Transverse colon (tissue), 4 donors: ENCODE data around the gene DACT2. TPM values are rescaled to one million over a fixed set of nuclear protein-coding genes. Genes with fewer than 3 reads are reported as not detected.

Experiments used
- DNase-seq: peaks from one replicate; pipeline ENCODE4 v3.0.0-alpha.2; 2019
- H3K27ac ChIP-seq, 4 donors: fragments of 200-600 bp; sonication (generic); 2 replicates each; pipeline ENCODE4 v1.5.1; 2016 to 2018; ENCODE audit warnings: inconsistent platforms in 4 of 4
- H3K27me3 ChIP-seq: fragments of 200-600 bp; sonication (generic); 2 replicates; pipeline ENCODE4 v1.5.1; 2017; ENCODE audit warnings: inconsistent platforms
- H3K36me3 ChIP-seq, 4 donors: fragments of 200-600 bp; sonication (generic); 2 replicates each; pipeline ENCODE4 v1.5.1; 2017 to 2019; ENCODE audit warnings: inconsistent platforms in 4 of 4
- H3K4me1 ChIP-seq, 4 donors: fragments of 200-600 bp; sonication (generic); 2 replicates each; pipeline ENCODE4 v1.5.1; 2017 to 2020; ENCODE audit warnings: inconsistent platforms in 4 of 4
- H3K4me3 ChIP-seq, 4 donors: fragments of 200-600 bp; sonication (generic); 1 replicate in 1 of 4; 2 replicates in 3 of 4; pipeline versions ENCODE4 v1.5.1 to v1.6.1; 2017 to 2019; ENCODE audit warnings: inconsistent platforms in 4 of 4
- H3K9me3 ChIP-seq, 2 donors: fragments of 200-600 bp; sonication (generic); 2 replicates each; pipeline ENCODE4 v1.5.1; 2017 to 2019; ENCODE audit warnings: inconsistent platforms in 2 of 2
- CTCF ChIP-seq, 5 experiments: fragments of 200-600 bp in 3 of 5; fragments of 450-650 bp in 2 of 5; sonication (generic) in 3 of 5; IDR thresholded peaks; 1 replicate in 2 of 5; 2 replicates in 3 of 5; pipeline ENCODE4 v1.5.1; 2016 to 2017; ENCODE audit warnings: antibody characterized with exemption in 5 of 5, inconsistent platforms in 3 of 5, mild to moderate bottlenecking in 2 of 5, moderate library complexity in 1 of 5
- EP300 ChIP-seq: sonication (generic); formaldehyde crosslinking; IDR thresholded peaks from one replicate; pipeline ENCODE4 v1.6.1; 2017; ENCODE audit warnings: antibody characterized with exemption, low read depth
- POLR2A ChIP-seq: fragments of 450-650 bp; IDR thresholded peaks from one replicate; pipeline ENCODE4 v1.6.1; 2016; ENCODE audit warnings: antibody characterized with exemption, mild to moderate bottlenecking, moderate library complexity
- POLR2AphosphoS5 ChIP-seq, 3 donors: sonication (generic); formaldehyde crosslinking; IDR thresholded peaks; one replicate each; pipeline ENCODE4 v1.6.1; 2016; ENCODE audit warnings: antibody characterized with exemption in 3 of 3
- WGBS, 2 donors: methylation state at CpG; one replicate each; pipeline ENCODE4 v1.1.5; 2018; ENCODE audit warnings: low coverage in 1 of 2; 5-methylcytosine and 5-hydroxymethylcytosine counted together
- in situ Hi-C, 4 donors: fragments of 200-750 bp; cut with MboI; loops; one replicate each; pipeline versions ENCODE4 v1.15.0 to v1.15.1; 2017; ENCODE audit warnings: low sequenced_read_pairs in 3 of 4, low pct_ligation_motif_present in 1 of 4, low pct_unique_long_range_greater_than_20kb in 1 of 4
- intact Hi-C: fragments of 100-400 bp; cut with DNase I; formaldehyde crosslinking; loops from one replicate; pipeline ENCODE4 v1.15.1; 2023; ENCODE audit warnings: low total_unique reads
- total RNA-seq, 4 donors: library from RNA; depleted of rRNA; stranded (reverse); fragments of >200 nt; gene quantifications; one replicate each; pipeline ENCODE4 v1.1.0, GENCODE V29; 2016

The DACT2 gene
- total RNA-seq, 4 donors from 2014 or later = 2.4 to 2.6 TPM; not detected in 2

GRCh38 chr6:168341280-168341900 is 21.8 kb upstream of the DACT2 start:
- TF ChIP-seq POLR2AphosphoS5 (IDR thresholded peaks at IDR 0.05) (no peak), CTCF (IDR thresholded peaks at IDR 0.05) (no peak), POLR2A (no peak), EP300 (no peak)
- in situ Hi-C loops (no loop called here), intact Hi-C loops (loop anchor here (10.0 kb wide), 1 partner anchor 197 kb away; no protein-coding TSS in a partner anchor)
- 75 to 80% methylated on average over 6 to 8 of the region's 8 CpGs for WGBS, 2 donors
- Histone ChIP-seq H3K27ac (no peak overlapping the region), H3K9me3 (no peaks in the 10 kb centered on the region), H3K4me3 (no peak overlapping the region), H3K27me3 (peaks cover 5% of the 10 kb centered on the region), H3K36me3 (no peaks in the 10 kb centered on the region), H3K4me1 (peaks cover 0 to 4% (median 2%) of the 10 kb centered on the region in 4 donors)
- no peak for DNase-seq

GRCh38 chr6:168340819-168341218 is 21.2 kb upstream of the DACT2 start:
- H3K27me3 ChIP-seq = peaks cover 5% of the 10 kb centered on the region
- TF ChIP-seq EP300 = no peak
- TF ChIP-seq POLR2AphosphoS5 (IDR thresholded peaks at IDR 0.05) = no peak
- no peak for TF ChIP-seq CTCF (IDR thresholded peaks at IDR 0.05)
- no peak for TF ChIP-seq POLR2A
- in situ Hi-C loops (no loop called here), intact Hi-C loops (loop anchor here (10.0 kb wide), 1 partner anchor 196 kb away; no protein-coding TSS in a partner anchor)
- H3K4me3 ChIP-seq = no peak overlapping the region
- DNase-seq = no peak
- no peaks in the 10 kb centered on the region for H3K9me3 ChIP-seq
- 93 to 100% methylated on average over 1 to 7 of the region's 10 CpGs for WGBS, 2 donors
- H3K4me1 ChIP-seq = peaks cover 0 to 4% (median 2%) of the 10 kb centered on the region in 4 donors
- H3K27ac ChIP-seq = no peak overlapping the region
- H3K36me3 ChIP-seq = no peaks in the 10 kb centered on the region

- Histone ChIP-seq H3K9me3 (no peaks in the 10 kb centered on the region), H3K36me3 (no peaks in the 10 kb centered on the region), H3K4me3 (no peak overlapping the region), H3K27ac (no peak overlapping the region), H3K4me1 (peaks cover 0 to 4% (median 2%) of the 10 kb centered on the region in 4 donors), H3K27me3 (no peaks in the 10 kb centered on the region)
- in situ Hi-C loops = no loop called here
- WGBS, 2 donors = 81 to 89% methylated on average over 6 to 7 of the region's 7 CpGs
- no peak for DNase-seq
- TF ChIP-seq POLR2AphosphoS5 (IDR thresholded peaks at IDR 0.05) (no peak), EP300 (no peak)
- intact Hi-C loops = no loop called here
Measured at GRCh38 chr6:168338777-168339176, 19.2 kb upstream of the DACT2 start.

GRCh38 chr6:168336967-168337366 is 17.4 kb upstream of the DACT2 start:
- Histone ChIP-seq H3K9me3 (no peaks in the 10 kb centered on the region), H3K27ac (no peak overlapping the region), H3K36me3 (no peaks in the 10 kb centered on the region), H3K4me1 (peaks cover 0 to 3% (median 0%) of the 10 kb centered on the region in 4 donors), H3K4me3 (no peak overlapping the region), H3K27me3 (no peaks in the 10 kb centered on the region)
- no peak for TF ChIP-seq POLR2AphosphoS5 (IDR thresholded peaks at IDR 0.05)
- no peak for TF ChIP-seq EP300
- no peak for TF ChIP-seq CTCF (IDR thresholded peaks at IDR 0.05)
- TF ChIP-seq POLR2A = no peak
- WGBS, 2 donors = 31 to 59% methylated on average over 3 to 4 of the region's 4 CpGs
- in situ Hi-C loops (no loop called here), intact Hi-C loops (no loop called here)
- DNase-seq = no peak

GRCh38 chr6:168333989-168334388 is 14.4 kb upstream of the DACT2 start:
- Histone ChIP-seq H3K9me3 (no peaks in the 10 kb centered on the region), H3K27me3 (peaks cover 4% of the 10 kb centered on the region), H3K27ac (peak overlapping the region; percentile 75 to 86 (median 78)), H3K36me3 (no peaks in the 10 kb centered on the region), H3K4me3 (no peak overlapping the region), H3K4me1 (peaks cover 0 to 3% (median 0%) of the 10 kb centered on the region in 4 donors)
- in situ Hi-C loops (no loop called here), intact Hi-C loops (no loop called here)
- WGBS, 2 donors = 29 to 53% methylated on average over 2 to 9 of the region's 9 CpGs
- TF ChIP-seq POLR2A = no peak
- no peak for TF ChIP-seq EP300
- TF ChIP-seq CTCF (IDR thresholded peaks at IDR 0.05) = no peak
- peak in 1 of 3 donors; percentile 19 for TF ChIP-seq POLR2AphosphoS5 (IDR thresholded peaks at IDR 0.05)
- no peak for DNase-seq
